HEK293T (cell line): ENCODE data around the gene STOX1.

Experiments
- ARNT ChIP-seq: fragments of 450-650 bp; IDR thresholded peaks from 2 replicates; pipeline ENCODE4 v1.6.1; 2017; ENCODE audit warnings: mild to moderate bottlenecking
- BHLHE40 ChIP-seq: fragments of 450-650 bp; IDR thresholded peaks from 2 replicates; pipeline ENCODE4 v1.6.1; 2016; ENCODE audit warnings: mild to moderate bottlenecking, moderate library complexity, borderline replicate concordance
- ELF4 ChIP-seq: fragments of 450-650 bp; IDR thresholded peaks from 2 replicates; pipeline ENCODE4 v1.6.1; 2017; ENCODE audit warnings: antibody characterized with exemption
- FOXA1 ChIP-seq: fragments of 450-650 bp; IDR thresholded peaks from 2 replicates; pipeline ENCODE4 v1.6.1; 2016; ENCODE audit warnings: mild to moderate bottlenecking
- FOXK2 ChIP-seq: fragments of 450-650 bp; IDR thresholded peaks from 2 replicates; pipeline ENCODE4 v1.6.1; 2016; ENCODE audit warnings: mild to moderate bottlenecking
- FOXM1 ChIP-seq: fragments of 450-650 bp; IDR thresholded peaks from 2 replicates; pipeline ENCODE4 v1.6.1; 2017; ENCODE audit warnings: mild to moderate bottlenecking, borderline replicate concordance
- L3MBTL2 ChIP-seq: fragments of 450-650 bp; conservative IDR thresholded peaks from 2 replicates; pipeline ENCODE4 v1.6.1; 2016; ENCODE audit warnings: mild to moderate bottlenecking
- NFRKB ChIP-seq: fragments of 450-650 bp; IDR thresholded peaks from 2 replicates; pipeline ENCODE4 v1.6.1; 2016; ENCODE audit warnings: mild to moderate bottlenecking, moderate library complexity
- SP1 ChIP-seq: fragments of 450-650 bp; IDR thresholded peaks from 2 replicates; pipeline ENCODE4 v1.6.1; 2017
- TARDBP ChIP-seq: fragments of 450-650 bp; IDR thresholded peaks from 2 replicates; pipeline ENCODE4 v1.6.1; 2016
- ZNF384 ChIP-seq: fragments of 450-650 bp; IDR thresholded peaks from 2 replicates; pipeline ENCODE4 v1.6.1; 2016
- TF ChIP-seq, protein P1 (sequence below): fragments of 450-650 bp; IDR thresholded peaks from 2 replicates; pipeline ENCODE4 v1.6.1; 2016

DNA sequence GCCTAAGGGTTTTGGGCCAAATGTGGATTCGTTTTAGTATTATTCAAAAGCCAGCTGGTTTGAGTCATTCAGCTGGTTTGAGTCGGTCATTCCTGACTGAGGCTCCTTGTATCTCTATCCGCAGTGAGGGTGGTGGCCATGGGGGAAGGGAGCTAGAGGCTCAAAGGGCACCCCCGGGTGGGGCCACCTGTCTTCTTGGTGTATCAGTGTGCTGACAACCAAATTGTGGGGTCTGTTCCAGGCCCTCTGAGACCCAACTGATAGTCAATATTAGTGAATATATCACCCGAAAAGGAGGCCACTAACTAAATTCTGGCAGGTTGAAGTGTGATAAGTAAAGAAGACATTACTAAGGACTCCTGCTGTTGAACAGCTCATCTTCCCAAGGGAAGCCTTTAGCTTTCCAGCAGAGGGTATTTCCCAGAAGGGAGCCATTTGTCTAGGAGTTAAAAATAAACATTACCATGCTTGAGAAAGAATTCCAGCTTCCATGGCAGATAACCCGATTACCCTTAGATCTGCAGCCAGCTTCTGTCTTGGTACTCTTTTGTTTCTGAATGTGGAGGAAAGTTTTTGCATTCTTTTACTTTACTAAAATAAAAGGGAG lies 43.9 kb downstream of the STOX1 start:
- TF ChIP-seq SP1 (no peak), FOXM1 (no peak), FOXK2 (no peak), ZNF384 (no peak), L3MBTL2 (no peak), BHLHE40 (no peak), FOXA1 (no peak), ARNT (no peak), NFRKB (no peak), TARDBP (no peak), ELF4 (no peak)
- TF ChIP-seq, protein P1, sequence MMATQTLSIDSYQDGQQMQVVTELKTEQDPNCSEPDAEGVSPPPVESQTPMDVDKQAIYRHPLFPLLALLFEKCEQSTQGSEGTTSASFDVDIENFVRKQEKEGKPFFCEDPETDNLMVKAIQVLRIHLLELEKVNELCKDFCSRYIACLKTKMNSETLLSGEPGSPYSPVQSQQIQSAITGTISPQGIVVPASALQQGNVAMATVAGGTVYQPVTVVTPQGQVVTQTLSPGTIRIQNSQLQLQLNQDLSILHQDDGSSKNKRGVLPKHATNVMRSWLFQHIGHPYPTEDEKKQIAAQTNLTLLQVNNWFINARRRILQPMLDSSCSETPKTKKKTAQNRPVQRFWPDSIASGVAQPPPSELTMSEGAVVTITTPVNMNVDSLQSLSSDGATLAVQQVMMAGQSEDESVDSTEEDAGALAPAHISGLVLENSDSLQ: no peak
